ENCODE data around the gene AGTR1. TPM values are rescaled to one million over a fixed set of nuclear protein-coding genes. Genes with fewer than 3 reads are reported as not detected.
A peak's percentile ranks its signal among the peaks of the same experiment; 100 is the strongest.

AGTR1 gene
- total RNA-seq, 1 donor from 2014 or later, result not detected

DNA sequence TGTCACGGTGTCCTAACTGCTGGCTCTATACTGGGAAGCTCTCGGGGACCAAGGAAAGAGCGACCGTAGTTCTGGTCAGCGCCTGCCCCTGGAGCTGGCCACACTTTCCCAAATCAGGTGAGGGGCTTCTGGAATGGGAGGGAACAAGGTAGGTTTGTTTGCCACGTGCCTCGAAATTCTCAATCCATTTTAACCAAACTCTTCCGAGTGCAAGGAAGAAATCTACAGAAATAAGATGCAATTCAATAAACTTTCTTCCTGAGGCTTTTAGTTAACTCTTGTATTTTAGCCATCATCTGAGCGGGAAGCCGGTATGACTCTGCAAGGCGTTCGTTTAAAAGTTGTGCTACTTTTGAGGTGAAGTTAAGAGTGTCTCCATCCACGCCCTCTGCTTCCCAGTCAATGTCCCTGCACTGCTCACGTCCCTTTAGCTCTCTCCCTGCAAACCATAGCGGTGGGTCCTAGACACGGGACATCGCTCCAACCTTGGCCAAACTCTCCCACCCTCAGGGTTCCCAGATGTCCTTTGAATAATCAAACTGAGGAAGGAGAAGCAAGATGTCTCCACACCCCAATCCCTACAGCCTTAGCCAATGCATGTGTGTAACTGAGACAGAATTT lies 597 bp downstream of the AGTR1 start:
- Histone ChIP-seq H3K79me2 (ENCODE audit: low read depth) (no peaks in the 10 kb centered on the region), H3K27me3 (peaks cover 55% of the 10 kb centered on the region), H3K36me3 (no peaks in the 10 kb centered on the region), H3K9ac (no peak overlapping the region), H3K4me3 (peak overlapping the region; percentile 55), H3K27ac (no peak overlapping the region), H3K9me3 (ENCODE audit: low read depth) (no peaks in the 10 kb centered on the region), H4K20me1 (ENCODE audit: low read depth) (peaks cover 4% of the 10 kb centered on the region), H3F3A (ENCODE audit: low read depth) (no peaks in the 10 kb centered on the region), H2AFZ (replicated peaks) (peak overlapping the region; percentile 53), H3K4me2 (peak overlapping the region; percentile 89), H3K4me1 (no peaks in the 10 kb centered on the region)
- Mint-ChIP-seq H3K4me1 (peaks cover 6% of the 10 kb centered on the region), H3K9me3 (no peaks in the 10 kb centered on the region), H3K27me3 (ENCODE audit: insufficient read depth, low read depth) (peaks cover 14% of the 10 kb centered on the region), H3K4me3 (peak overlapping the region; percentile 86), H3K27ac (no peak overlapping the region), H3K36me3 (no peaks in the 10 kb centered on the region)
- no peak for DNase-seq (ENCODE audit: low spot score)
- TF ChIP-seq, protein P1, sequence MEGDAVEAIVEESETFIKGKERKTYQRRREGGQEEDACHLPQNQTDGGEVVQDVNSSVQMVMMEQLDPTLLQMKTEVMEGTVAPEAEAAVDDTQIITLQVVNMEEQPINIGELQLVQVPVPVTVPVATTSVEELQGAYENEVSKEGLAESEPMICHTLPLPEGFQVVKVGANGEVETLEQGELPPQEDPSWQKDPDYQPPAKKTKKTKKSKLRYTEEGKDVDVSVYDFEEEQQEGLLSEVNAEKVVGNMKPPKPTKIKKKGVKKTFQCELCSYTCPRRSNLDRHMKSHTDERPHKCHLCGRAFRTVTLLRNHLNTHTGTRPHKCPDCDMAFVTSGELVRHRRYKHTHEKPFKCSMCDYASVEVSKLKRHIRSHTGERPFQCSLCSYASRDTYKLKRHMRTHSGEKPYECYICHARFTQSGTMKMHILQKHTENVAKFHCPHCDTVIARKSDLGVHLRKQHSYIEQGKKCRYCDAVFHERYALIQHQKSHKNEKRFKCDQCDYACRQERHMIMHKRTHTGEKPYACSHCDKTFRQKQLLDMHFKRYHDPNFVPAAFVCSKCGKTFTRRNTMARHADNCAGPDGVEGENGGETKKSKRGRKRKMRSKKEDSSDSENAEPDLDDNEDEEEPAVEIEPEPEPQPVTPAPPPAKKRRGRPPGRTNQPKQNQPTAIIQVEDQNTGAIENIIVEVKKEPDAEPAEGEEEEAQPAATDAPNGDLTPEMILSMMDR (IDR thresholded peaks at IDR 0.05), result no peak
- TF ChIP-seq EZH2phosphoT487 (IDR thresholded peaks at IDR 0.05), result peak; percentile 43

DNA sequence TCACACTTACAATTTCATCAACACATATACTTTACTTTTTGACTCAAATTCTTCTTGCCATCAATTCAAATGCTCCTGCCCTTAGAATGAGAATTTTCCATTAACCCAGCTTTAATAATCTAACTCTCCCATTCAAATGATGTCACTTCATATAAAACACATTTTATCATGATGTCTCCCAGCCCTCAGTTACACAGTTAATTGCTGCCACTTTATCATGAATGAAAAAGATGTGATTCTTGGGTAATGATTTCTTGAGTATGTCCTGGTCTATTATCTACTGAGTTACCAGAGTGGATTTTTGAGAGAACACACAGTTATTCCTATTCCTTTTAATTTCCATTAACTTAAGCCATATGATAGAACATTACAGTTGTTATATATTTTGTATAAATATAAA lies 7.6 kb downstream of the AGTR1 start:
- Mint-ChIP-seq H3K4me1 (peaks cover 10% of the 10 kb centered on the region), H3K9me3 (no peaks in the 10 kb centered on the region), H3K36me3 (no peaks in the 10 kb centered on the region), H3K27ac (no peak overlapping the region), H3K4me3 (no peak overlapping the region), H3K27me3 (ENCODE audit: insufficient read depth, low read depth) (no peaks in the 10 kb centered on the region)
- Histone ChIP-seq H3F3A (ENCODE audit: low read depth) (no peaks in the 10 kb centered on the region), H3K9me3 (ENCODE audit: low read depth) (no peaks in the 10 kb centered on the region), H3K9ac (no peak overlapping the region), H3K27ac (no peak overlapping the region), H3K4me2 (no peak overlapping the region), H3K4me3 (no peak overlapping the region), H3K4me1 (no peaks in the 10 kb centered on the region), H2AFZ (replicated peaks) (no peak overlapping the region), H3K27me3 (peaks cover 8% of the 10 kb centered on the region), H3K36me3 (no peaks in the 10 kb centered on the region), H3K79me2 (ENCODE audit: low read depth) (no peaks in the 10 kb centered on the region), H4K20me1 (ENCODE audit: low read depth) (no peaks in the 10 kb centered on the region)
- DNase-seq (ENCODE audit: low spot score), result no peak
- TF ChIP-seq EZH2phosphoT487 (IDR thresholded peaks at IDR 0.05) (no peak), EZH2 (IDR thresholded peaks at IDR 0.05) (no peak)
- TF ChIP-seq, protein P1 (IDR thresholded peaks at IDR 0.05), result no peak

DNA sequence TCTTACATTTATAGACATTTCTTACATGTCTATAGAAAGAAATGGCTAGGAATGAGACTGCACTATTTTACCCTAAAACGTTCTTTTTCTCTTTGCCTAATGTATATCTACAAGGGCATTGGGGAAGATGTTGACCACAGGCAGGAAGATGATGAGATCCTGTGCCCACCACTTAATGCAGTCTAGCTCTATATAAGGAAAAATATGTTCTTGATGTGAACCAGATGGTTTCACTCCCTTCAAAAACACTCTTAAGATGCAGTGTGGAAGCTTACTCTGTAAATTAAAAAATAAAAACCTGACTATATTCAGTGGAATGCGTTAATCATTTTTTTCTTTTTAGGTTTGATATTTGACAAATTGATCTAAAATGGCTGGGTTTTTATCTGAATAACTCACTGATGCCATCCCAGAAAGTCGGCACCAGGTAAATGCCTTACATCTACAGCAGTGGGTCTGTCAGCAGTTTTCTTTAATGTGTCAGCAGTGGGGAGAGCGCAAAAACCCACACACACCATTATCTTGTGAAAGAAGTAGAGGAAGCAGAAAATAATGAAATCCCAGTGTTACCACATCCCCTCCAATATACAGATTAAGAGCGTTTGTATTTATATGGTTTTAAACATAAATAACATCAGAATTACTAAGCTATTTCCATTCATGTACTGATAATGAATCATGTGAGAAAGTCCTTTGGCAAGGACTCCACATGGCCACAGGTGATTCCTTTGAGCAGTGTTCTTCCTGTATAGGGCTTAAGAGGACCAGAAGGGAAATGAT lies 10.1 kb downstream of the AGTR1 start:
- Histone ChIP-seq H3K79me2 (ENCODE audit: low read depth) (no peaks in the 10 kb centered on the region), H3F3A (ENCODE audit: low read depth) (no peaks in the 10 kb centered on the region), H3K27me3 (no peaks in the 10 kb centered on the region), H3K36me3 (no peaks in the 10 kb centered on the region), H3K4me2 (no peak overlapping the region), H3K4me3 (no peak overlapping the region), H3K27ac (no peak overlapping the region), H3K9ac (no peak overlapping the region), H3K9me3 (ENCODE audit: low read depth) (no peaks in the 10 kb centered on the region), H2AFZ (replicated peaks) (peak overlapping the region; percentile 15), H3K4me1 (no peaks in the 10 kb centered on the region), H4K20me1 (ENCODE audit: low read depth) (no peaks in the 10 kb centered on the region)
- DNase-seq (ENCODE audit: low spot score), result no peak
- H3K4me3 Mint-ChIP-seq, result no peak overlapping the region
- H3K27me3 Mint-ChIP-seq (ENCODE audit: insufficient read depth, low read depth), result peaks cover 2% of the 10 kb centered on the region
- peaks cover 10% of the 10 kb centered on the region for H3K4me1 Mint-ChIP-seq
- H3K9me3 Mint-ChIP-seq, result no peaks in the 10 kb centered on the region
- peak overlapping the region; percentile 46 for H3K27ac Mint-ChIP-seq
- H3K36me3 Mint-ChIP-seq, result no peaks in the 10 kb centered on the region
- no peak for TF ChIP-seq EZH2phosphoT487 (IDR thresholded peaks at IDR 0.05)
- no peak for TF ChIP-seq EZH2 (IDR thresholded peaks at IDR 0.05)
- TF ChIP-seq, protein P1 (IDR thresholded peaks at IDR 0.05), result no peak

Measured in neural progenitor cell (in vitro differentiated cells).